Sigmoid colon (tissue), 4 donors: ENCODE measurements around the gene ROMO1.

Source experiments
- CTCF ChIP-seq, 4 experiments: fragments of 450-650 bp in 3 of 4; fragments of 200-600 bp in 1 of 4; IDR thresholded peaks; one replicate each; pipeline ENCODE4 v1.5.1; 2016 to 2019; ENCODE audit warnings: antibody characterized with exemption in 4 of 4, mild to moderate bottlenecking in 3 of 4, moderate library complexity in 2 of 4
- EP300 ChIP-seq, 4 donors: sonication (generic); formaldehyde crosslinking; IDR thresholded peaks; one replicate each; pipeline ENCODE4 v1.6.1; 2017; ENCODE audit warnings: antibody characterized with exemption in 4 of 4
- POLR2A ChIP-seq, 2 donors: fragments of 450-650 bp; IDR thresholded peaks; one replicate each; pipeline ENCODE4 v1.6.1; 2016; ENCODE audit warnings: antibody characterized with exemption in 2 of 2, mild to moderate bottlenecking in 2 of 2, moderate library complexity in 2 of 2

DNA sequence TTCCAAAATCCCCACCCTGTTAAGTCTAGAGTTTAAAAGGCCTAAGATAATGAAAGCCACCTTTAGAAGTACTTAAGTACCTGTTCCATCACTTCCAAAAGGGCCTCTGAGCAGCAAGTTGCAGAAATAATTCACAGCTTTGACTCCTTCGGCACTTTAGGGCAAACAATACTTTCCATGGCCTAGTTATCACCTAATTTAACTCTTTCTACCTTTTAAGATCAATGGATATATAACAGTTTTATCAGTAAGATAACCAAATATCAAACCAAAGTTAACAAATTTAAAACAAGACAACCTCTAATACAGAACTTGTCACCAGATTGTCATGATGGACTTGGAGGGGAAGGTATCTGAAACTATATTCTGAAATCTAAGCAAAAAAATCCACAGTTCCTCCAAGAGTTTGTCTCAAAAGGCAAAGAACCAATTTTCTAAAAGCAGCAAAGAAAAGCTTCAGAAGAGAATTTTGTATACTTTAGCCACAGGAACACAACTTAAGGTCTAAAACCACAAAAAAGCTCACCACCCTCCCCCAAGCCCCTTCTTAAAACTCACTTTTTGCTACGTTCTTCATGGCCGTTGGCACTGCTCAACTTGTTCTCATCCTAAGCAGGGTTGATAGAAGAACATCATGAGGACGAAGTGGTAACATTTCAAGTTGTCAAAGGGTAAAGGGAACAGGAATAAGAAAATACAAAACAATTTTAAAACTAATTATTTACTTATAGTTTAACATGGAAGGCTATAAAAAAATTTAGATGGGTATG, 39.4 kb downstream of the ROMO1 start:
- no peak for TF ChIP-seq CTCF (IDR thresholded peaks at IDR 0.05)
- no peak for TF ChIP-seq EP300 (IDR thresholded peaks at IDR 0.05)
- no peak for TF ChIP-seq POLR2A (IDR thresholded peaks at IDR 0.05)
